GM23338 (cell line): Measurements from ENCODE around the gene CFAP251. TPM values are rescaled to one million over a fixed set of nuclear protein-coding genes. Genes with fewer than 3 reads are reported as not detected.

Experiments
- ATAC-seq: fragments of 200-7000 bp; cut with Tn5 transposase; 3 replicates; pipeline ENCODE4 v1.9.1; 2020
- DNase-seq: peaks from one replicate; pipeline ENCODE4 v3.0.0-alpha.2; 2015; ENCODE audit warnings: low spot score
- H2AFZ ChIP-seq: fragments of 200-600 bp; sonication (generic); 2 replicates; pipeline ENCODE4 v1.8.0; 2016; ENCODE audit warnings: antibody characterized with exemption, mild to moderate bottlenecking, moderate library complexity
- H3F3A ChIP-seq: fragments of 200-600 bp; sonication (generic); replicated peaks from 2 replicates; pipeline ENCODE4 v1.8.0; 2017; ENCODE audit warnings: antibody characterized with exemption, mixed run types, low read depth
- H3K27ac ChIP-seq: fragments of 200-600 bp; sonication (generic); 2 replicates; pipeline ENCODE4 v1.6.1; 2016; ENCODE audit warnings: low read depth
- H3K27me3 ChIP-seq: fragments of 200-600 bp; sonication (generic); 2 replicates; pipeline ENCODE4 v1.8.0; 2016; ENCODE audit warnings: mild to moderate bottlenecking, mixed run types, moderate library complexity; ENCODE audit not compliant: insufficient read depth
- H3K36me3 ChIP-seq: fragments of 200-600 bp; sonication (generic); 2 replicates; pipeline ENCODE4 v1.8.0; 2016; ENCODE audit warnings: mild to moderate bottlenecking; ENCODE audit not compliant: insufficient read depth
- H3K4me1 ChIP-seq: fragments of 200-600 bp; sonication (generic); 2 replicates; pipeline ENCODE4 v1.8.0; 2016; ENCODE audit warnings: mild to moderate bottlenecking, moderate library complexity; ENCODE audit not compliant: insufficient read depth
- H3K4me2 ChIP-seq: fragments of 200-600 bp; sonication (generic); 2 replicates; pipeline ENCODE4 v1.7.1; 2017; ENCODE audit warnings: mixed run types
- H3K4me3 ChIP-seq: fragments of 200-600 bp; sonication (generic); 2 replicates; pipeline ENCODE4 v1.6.1; 2016; ENCODE audit warnings: mixed run types
- H3K79me2 ChIP-seq: fragments of 200-600 bp; sonication (generic); replicated peaks from 2 replicates; pipeline ENCODE4 v1.8.0; 2017; ENCODE audit warnings: mild to moderate bottlenecking; ENCODE audit not compliant: insufficient read depth
- H3K9me2 ChIP-seq: fragments of 200-600 bp; sonication (generic); 2 replicates; pipeline ENCODE4 v1.8.0; 2017; ENCODE audit not compliant: insufficient read depth
- H4K20me1 ChIP-seq: fragments of 200-600 bp; sonication (generic); replicated peaks from 2 replicates; pipeline ENCODE4 v1.8.0; 2017; ENCODE audit warnings: mild to moderate bottlenecking; ENCODE audit not compliant: insufficient read depth
- H3K27ac Mint-ChIP-seq: 2 replicates; pipeline ENCODE4 v1.8.0; 2020; ENCODE audit warnings: inconsistent platforms, mild to moderate bottlenecking, moderate library complexity, mixed read lengths
- H3K27me3 Mint-ChIP-seq: 3 replicates; pipeline ENCODE4 v1.8.0; 2022; ENCODE audit warnings: low read depth, mild to moderate bottlenecking, moderate library complexity, mixed read lengths, inconsistent platforms; ENCODE audit not compliant: insufficient read depth, poor library complexity
- H3K36me3 Mint-ChIP-seq: 3 replicates; pipeline ENCODE4 v1.8.0; 2021; ENCODE audit warnings: low read depth, mild to moderate bottlenecking, inconsistent platforms, moderate library complexity, mixed read lengths
- H3K4me1 Mint-ChIP-seq: 3 replicates; pipeline ENCODE4 v1.8.0; 2020; ENCODE audit warnings: mild to moderate bottlenecking, inconsistent platforms, mixed read lengths
- H3K4me3 Mint-ChIP-seq: 3 replicates; pipeline ENCODE4 v1.8.0; 2021; ENCODE audit warnings: moderate library complexity, mild to moderate bottlenecking, inconsistent platforms, mixed read lengths
- H3K9me3 Mint-ChIP-seq: 3 replicates; pipeline ENCODE4 v1.8.0; 2020; ENCODE audit warnings: moderate library complexity, mild to moderate bottlenecking, inconsistent platforms, mixed read lengths
- CREB1 ChIP-seq: fragments of 250-450 bp; sonication (Bioruptor Pico); IDR thresholded peaks from 2 replicates; pipeline ENCODE4 v1.5.0; 2020; ENCODE audit warnings: low read depth, mild to moderate bottlenecking, moderate library complexity
- EZH2 ChIP-seq: fragments of 200-600 bp; sonication (generic); IDR thresholded peaks from one replicate; pipeline ENCODE4 v1.8.0; 2017; ENCODE audit warnings: antibody characterized with exemption, mild to moderate bottlenecking, low read depth; ENCODE audit not compliant: unreplicated experiment
- EZH2phosphoT487 ChIP-seq: fragments of 200-600 bp; sonication (generic); IDR thresholded peaks from one replicate; pipeline ENCODE4 v1.8.1; 2018; ENCODE audit warnings: antibody characterized with exemption; ENCODE audit not compliant: unreplicated experiment
- JUNB ChIP-seq: IDR thresholded peaks from one replicate; pipeline ENCODE4 v1.6.1; 2016; ENCODE audit warnings: antibody characterized with exemption; ENCODE audit not compliant: unreplicated experiment
- NANOG ChIP-seq: IDR thresholded peaks from 2 replicates; pipeline ENCODE4 v1.6.1; 2016; ENCODE audit warnings: antibody characterized with exemption, borderline replicate concordance
- REST ChIP-seq: IDR thresholded peaks from one replicate; pipeline ENCODE4 v1.6.1; 2018; ENCODE audit warnings: antibody characterized with exemption; ENCODE audit not compliant: unreplicated experiment
- STAT1 ChIP-seq: IDR thresholded peaks from one replicate; pipeline ENCODE4 v1.6.1; 2016; ENCODE audit warnings: antibody characterized with exemption; ENCODE audit not compliant: unreplicated experiment
- ZNF114 ChIP-seq: fragments of 250-450 bp; sonication (Bioruptor Pico); IDR thresholded peaks from 2 replicates; pipeline ENCODE4 v1.5.0; 2020; ENCODE audit warnings: mild to moderate bottlenecking, moderate library complexity
- ZNF331 ChIP-seq: fragments of 250-450 bp; sonication (Bioruptor Pico); IDR thresholded peaks from 2 replicates; pipeline ENCODE4 v1.5.0; 2020; ENCODE audit warnings: low read depth, mild to moderate bottlenecking, moderate library complexity
- polyA plus RNA-seq: library from polyadenylated mRNA; unstranded; fragments of >200 nt; fragmentation: Nextera tagmentation; extraction: Ambion mirVana; gene quantifications from 2 replicates; pipeline ENCODE4 v1.2.1, GENCODE V29; 2016
- total RNA-seq: library from RNA; depleted of rRNA; stranded (reverse); fragments of >200 nt; shearing (Covaris generic); gene quantifications from 2 replicates; pipeline ENCODE4 v1.2.3, GENCODE V29; 2014
- TF ChIP-seq, protein P1 (sequence below), 2 experiments: fragments of 200-600 bp in 1 of 2; sonication (generic) in 1 of 2; conservative IDR thresholded peaks; 2 replicates each; pipeline versions ENCODE4 v1.5.1 to v1.6.1; 2016 to 2017; ENCODE audit warnings: antibody characterized with exemption in 2 of 2, low read depth in 2 of 2, mild to moderate bottlenecking in 2 of 2, moderate library complexity in 1 of 2
- TF ChIP-seq, protein P2 (sequence below): IDR thresholded peaks from 2 replicates; pipeline ENCODE4 v1.6.1; 2016; ENCODE audit warnings: antibody characterized with exemption

CFAP251 gene
- total and polyA plus RNA-seq, 2 experiments from 2014 or later = 1.4 to 2.5 TPM

DNA sequence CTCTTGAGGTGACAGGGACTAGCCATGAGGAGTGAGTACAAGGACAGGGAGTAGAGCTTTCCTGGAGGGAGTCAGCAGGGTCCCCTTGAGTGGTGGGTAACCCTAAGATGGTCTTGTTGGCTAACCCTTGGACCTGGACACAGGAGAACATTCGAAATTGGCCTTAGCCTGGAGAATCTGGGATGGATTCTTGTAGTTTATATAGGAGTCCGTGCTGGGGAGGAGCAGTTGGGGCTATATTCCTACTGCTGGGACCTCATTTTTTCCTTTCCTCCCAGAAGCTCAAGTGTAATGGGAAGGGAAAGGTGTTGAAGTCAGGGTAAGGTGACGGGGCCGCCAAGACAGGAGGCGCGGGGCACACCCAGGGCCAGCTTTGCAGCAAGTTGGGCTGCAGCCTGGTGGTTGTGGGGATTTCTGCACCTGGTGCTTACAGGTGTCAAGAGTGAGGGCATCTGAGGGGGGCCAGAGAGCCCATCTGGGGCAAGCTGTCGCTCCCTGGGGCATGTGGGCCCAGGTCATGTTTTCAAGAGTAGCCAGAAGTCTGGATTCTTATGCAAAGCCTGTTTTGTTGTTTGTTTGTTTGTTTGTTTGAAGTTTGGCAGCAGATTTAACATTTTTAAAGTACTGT, 108.4 kb downstream of the CFAP251 start:
- H3K4me1 Mint-ChIP-seq = peaks cover 27% of the 10 kb centered on the region
- DNase-seq (peak; percentile 52), ATAC-seq (no peak; the same call in 2 of the 3 replicates)
- H3K36me3 Mint-ChIP-seq = peaks cover 5% of the 10 kb centered on the region; the same call in 2 of the 3 replicates
- Histone ChIP-seq H2AFZ (no peak overlapping the region), H3K27me3 (peaks cover 12% of the 10 kb centered on the region), H3K4me1 (peaks cover 4% of the 10 kb centered on the region; the same call in 1 of the 2 replicates), H3K4me3 (no peak overlapping the region), H4K20me1 (peaks cover 15% of the 10 kb centered on the region), H3K36me3 (no peaks in the 10 kb centered on the region), H3K27ac (no peak overlapping the region), H3K9me2 (no peaks in the 10 kb centered on the region), H3K4me2 (no peak overlapping the region), H3K79me2 (peaks cover 64% of the 10 kb centered on the region), H3F3A (peaks cover 14% of the 10 kb centered on the region; the same call in 1 of the 2 replicates)
- TF ChIP-seq EZH2 = no peak
- TF ChIP-seq, protein P1, sequence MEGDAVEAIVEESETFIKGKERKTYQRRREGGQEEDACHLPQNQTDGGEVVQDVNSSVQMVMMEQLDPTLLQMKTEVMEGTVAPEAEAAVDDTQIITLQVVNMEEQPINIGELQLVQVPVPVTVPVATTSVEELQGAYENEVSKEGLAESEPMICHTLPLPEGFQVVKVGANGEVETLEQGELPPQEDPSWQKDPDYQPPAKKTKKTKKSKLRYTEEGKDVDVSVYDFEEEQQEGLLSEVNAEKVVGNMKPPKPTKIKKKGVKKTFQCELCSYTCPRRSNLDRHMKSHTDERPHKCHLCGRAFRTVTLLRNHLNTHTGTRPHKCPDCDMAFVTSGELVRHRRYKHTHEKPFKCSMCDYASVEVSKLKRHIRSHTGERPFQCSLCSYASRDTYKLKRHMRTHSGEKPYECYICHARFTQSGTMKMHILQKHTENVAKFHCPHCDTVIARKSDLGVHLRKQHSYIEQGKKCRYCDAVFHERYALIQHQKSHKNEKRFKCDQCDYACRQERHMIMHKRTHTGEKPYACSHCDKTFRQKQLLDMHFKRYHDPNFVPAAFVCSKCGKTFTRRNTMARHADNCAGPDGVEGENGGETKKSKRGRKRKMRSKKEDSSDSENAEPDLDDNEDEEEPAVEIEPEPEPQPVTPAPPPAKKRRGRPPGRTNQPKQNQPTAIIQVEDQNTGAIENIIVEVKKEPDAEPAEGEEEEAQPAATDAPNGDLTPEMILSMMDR (conservative IDR thresholded peaks at IDR 0.05; ENCODE audit: low read depth in 2 of 2) = peak in 1 of 2 experiments; percentile 29; a peak in 2 of 4 replicates
- H3K27me3 Mint-ChIP-seq = peaks cover 17% of the 10 kb centered on the region
- H3K4me3 Mint-ChIP-seq = no peak overlapping the region; the same call in 2 of the 3 replicates
- H3K9me3 Mint-ChIP-seq = no peaks in the 10 kb centered on the region; the same call in 2 of the 3 replicates
- H3K27ac Mint-ChIP-seq = no peak overlapping the region

GRCh38 chr12:122028165-122028904, 109.9 kb downstream of the CFAP251 start:
- Histone ChIP-seq H3K36me3 (no peaks in the 10 kb centered on the region), H3K9me2 (no peaks in the 10 kb centered on the region), H3F3A (peaks cover 10% of the 10 kb centered on the region; the same call in 1 of the 2 replicates), H2AFZ (no peak overlapping the region), H3K27me3 (peaks cover 5% of the 10 kb centered on the region), H3K4me2 (no peak overlapping the region), H3K27ac (no peak overlapping the region), H4K20me1 (peaks cover 15% of the 10 kb centered on the region), H3K79me2 (peaks cover 58% of the 10 kb centered on the region), H3K4me3 (no peak overlapping the region), H3K4me1 (peaks cover 4% of the 10 kb centered on the region; the same call in 1 of the 2 replicates)
- DNase-seq (no peak), ATAC-seq (no peak)
- H3K4me3 Mint-ChIP-seq = no peak overlapping the region
- peaks cover 4% of the 10 kb centered on the region; the same call in 2 of the 3 replicates for H3K36me3 Mint-ChIP-seq
- peaks cover 25% of the 10 kb centered on the region for H3K4me1 Mint-ChIP-seq
- no peaks in the 10 kb centered on the region for H3K9me3 Mint-ChIP-seq
- no peak overlapping the region for H3K27ac Mint-ChIP-seq
- H3K27me3 Mint-ChIP-seq = peaks cover 12% of the 10 kb centered on the region
- TF ChIP-seq EZH2phosphoT487 (no peak), JUNB (no peak), ZNF331 (CRISPR knock-in tag) (no peak), STAT1 (no peak), NANOG (no peak), EZH2 (no peak), REST (no peak), ZNF114 (CRISPR knock-in tag) (no peak), CREB1 (CRISPR knock-in tag) (no peak)
- TF ChIP-seq, protein P1 (conservative IDR thresholded peaks at IDR 0.05; ENCODE audit: low read depth in 2 of 2) = no peak
- TF ChIP-seq, protein P2, sequence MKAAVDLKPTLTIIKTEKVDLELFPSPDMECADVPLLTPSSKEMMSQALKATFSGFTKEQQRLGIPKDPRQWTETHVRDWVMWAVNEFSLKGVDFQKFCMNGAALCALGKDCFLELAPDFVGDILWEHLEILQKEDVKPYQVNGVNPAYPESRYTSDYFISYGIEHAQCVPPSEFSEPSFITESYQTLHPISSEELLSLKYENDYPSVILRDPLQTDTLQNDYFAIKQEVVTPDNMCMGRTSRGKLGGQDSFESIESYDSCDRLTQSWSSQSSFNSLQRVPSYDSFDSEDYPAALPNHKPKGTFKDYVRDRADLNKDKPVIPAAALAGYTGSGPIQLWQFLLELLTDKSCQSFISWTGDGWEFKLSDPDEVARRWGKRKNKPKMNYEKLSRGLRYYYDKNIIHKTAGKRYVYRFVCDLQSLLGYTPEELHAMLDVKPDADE = no peak
